ENCODE measurements around the gene DDO. TPM values are rescaled to one million over a fixed set of nuclear protein-coding genes. Genes with fewer than 3 reads are reported as not detected.
"Not testable (repeated sequence)": the region's sequence is repeated elsewhere in the genome, so short reads cannot be mapped to it uniquely, and the experiment has no call there.

DDO gene
- polyA plus RNA-seq, 1 donor from 2014 or later = not detected

GRCh38 chr6:110458476-110458875 lies 43.1 kb upstream of the DDO start:
- Histone ChIP-seq H3K79me2 (replicated peaks; ENCODE audit: insufficient read depth, low read length) (no peaks in the 10 kb centered on the region), H3F3A (ENCODE audit: insufficient read depth, low read length, poor library complexity, severe bottlenecking) (no peaks in the 10 kb centered on the region), H3K4me3 (ENCODE audit: low read length) (no peak overlapping the region), H3K9me2 (ENCODE audit: insufficient read depth, low read length) (no peaks in the 10 kb centered on the region), H3K27ac (ENCODE audit: low read length) (no peak overlapping the region), H3K36me3 (ENCODE audit: insufficient read depth, low read length) (no peaks in the 10 kb centered on the region), H3K9me3 (ENCODE audit: low read length) (peaks cover 6% of the 10 kb centered on the region), H3K27me3 (ENCODE audit: insufficient read depth, low read depth, low read length) (no peaks in the 10 kb centered on the region), H3K4me2 (ENCODE audit: low read length) (no peak overlapping the region), H4K20me1 (ENCODE audit: insufficient read depth) (no peaks in the 10 kb centered on the region), H3K9ac (ENCODE audit: low read length) (no peak overlapping the region), H2AFZ (ENCODE audit: low read depth, low read length) (no peak overlapping the region)
- no peak for TF ChIP-seq REST (IDR thresholded peaks at IDR 0.05; ENCODE audit: borderline replicate concordance)
- TF ChIP-seq CTCF (IDR thresholded peaks at IDR 0.05; ENCODE audit: poor library complexity, severe bottlenecking) = no peak
- TF ChIP-seq RAD21 (conservative IDR thresholded peaks at IDR 0.05) = no peak

GRCh38 chr6:110457567-110458175 lies 42.3 kb upstream of the DDO start:
- not testable (repeated sequence) for H4K20me1 ChIP-seq (ENCODE audit: insufficient read depth); H3K4me2 ChIP-seq (ENCODE audit: low read length)

GRCh38 chr6:110456694-110457093 lies 41.3 kb upstream of the DDO start:
- H3K79me2 ChIP-seq (replicated peaks; ENCODE audit: insufficient read depth, low read length) = no peaks in the 10 kb centered on the region
- TF ChIP-seq REST (IDR thresholded peaks at IDR 0.05; ENCODE audit: borderline replicate concordance) (no peak), SMC3 (conservative IDR thresholded peaks at IDR 0.05; ENCODE audit: poor library complexity) (no peak), POLR2AphosphoS5 (IDR thresholded peaks at IDR 0.05) (no peak), EP300 (conservative IDR thresholded peaks at IDR 0.05; ENCODE audit: poor library complexity, severe bottlenecking) (no peak), CTCF (IDR thresholded peaks at IDR 0.05; ENCODE audit: poor library complexity, severe bottlenecking) (no peak), RAD21 (conservative IDR thresholded peaks at IDR 0.05) (no peak), EZH2 (IDR thresholded peaks at IDR 0.05; ENCODE audit: borderline replicate concordance, insufficient read depth, low read length, poor library complexity, severe bottlenecking) (no peak), MXI1 (conservative IDR thresholded peaks at IDR 0.05; ENCODE audit: poor library complexity, severe bottlenecking) (no peak), TAF1 (IDR thresholded peaks at IDR 0.05; ENCODE audit: low read depth) (no peak)
- no peak overlapping the region for H3K27ac ChIP-seq (ENCODE audit: low read length)
- no peak overlapping the region for H3K4me2 ChIP-seq (ENCODE audit: low read length)
- no peak overlapping the region for H2AFZ ChIP-seq (ENCODE audit: low read depth, low read length)
- no peak overlapping the region for H3K9ac ChIP-seq (ENCODE audit: low read length)
- H3K27me3 ChIP-seq (ENCODE audit: insufficient read depth, low read depth, low read length) = no peaks in the 10 kb centered on the region
- no peaks in the 10 kb centered on the region for H3F3A ChIP-seq (ENCODE audit: insufficient read depth, low read length, poor library complexity, severe bottlenecking)
- H4K20me1 ChIP-seq (ENCODE audit: insufficient read depth) = no peaks in the 10 kb centered on the region
- peaks cover 6% of the 10 kb centered on the region for H3K9me3 ChIP-seq (ENCODE audit: low read length)
- no peak overlapping the region for H3K4me3 ChIP-seq (ENCODE audit: low read length)
- no peaks in the 10 kb centered on the region for H3K36me3 ChIP-seq (ENCODE audit: insufficient read depth, low read length)
- no peaks in the 10 kb centered on the region for H3K9me2 ChIP-seq (ENCODE audit: insufficient read depth, low read length)

More at GRCh38 chr6:110457567-110458175, 42.3 kb upstream of the DDO start:
- not testable (repeated sequence) for H3K27me3 ChIP-seq (ENCODE audit: insufficient read depth, low read depth, low read length); H3K36me3 ChIP-seq (ENCODE audit: insufficient read depth, low read length); H3K79me2 ChIP-seq (replicated peaks; ENCODE audit: insufficient read depth, low read length); H3F3A ChIP-seq (ENCODE audit: insufficient read depth, low read length, poor library complexity, severe bottlenecking); H3K9ac ChIP-seq (ENCODE audit: low read length); H3K4me3 ChIP-seq (ENCODE audit: low read length); H3K27ac ChIP-seq (ENCODE audit: low read length); H3K9me3 ChIP-seq (ENCODE audit: low read length); H2AFZ ChIP-seq (ENCODE audit: low read depth, low read length); H3K9me2 ChIP-seq (ENCODE audit: insufficient read depth, low read length)

All from neural cell (in vitro differentiated cells).